Measurements from ENCODE around the gene TBC1D23. TPM values are rescaled to one million over a fixed set of nuclear protein-coding genes. Genes with fewer than 3 reads are reported as not detected.

Gene TBC1D23
- polyA plus RNA-seq, 3 donors, result 10.2 to 22.7 (median 12.2) TPM

- peak overlapping the region in 1 of 7 donors; percentile 13 for H3K27ac Mint-ChIP-seq
- no peak overlapping the region for H2AFZ ChIP-seq (ENCODE audit: insufficient read depth, low read depth, low read length, poor library complexity, severe bottlenecking)
- TF ChIP-seq CTCF (IDR thresholded peaks at IDR 0.05), result no peak
- H3K9me3 ChIP-seq (replicated peaks in 1 of 2; ENCODE audit: control insufficient read depth in 1 of 2, insufficient read depth in 1 of 2, low read length in 2 of 2), result no peaks in the 10 kb centered on the region
- peaks cover 93% of the 10 kb centered on the region for H3K79me2 ChIP-seq (ENCODE audit: insufficient read depth, low read length)
- no peak overlapping the region for H3K27ac ChIP-seq (ENCODE audit: low read depth in 1 of 2, low read length in 2 of 2)
- H3K4me2 ChIP-seq (replicated peaks; ENCODE audit: extremely low read depth, low read length, poor library complexity, severe bottlenecking), result no peak overlapping the region
- H4K20me1 ChIP-seq (ENCODE audit: insufficient read depth, low read length), result peaks cover 95% of the 10 kb centered on the region
- H3K27me3 Mint-ChIP-seq (ENCODE audit: low read depth in 3 of 3), result no peaks in the 10 kb centered on the region
- DNase-seq, result no peak
- H3K36me3 ChIP-seq (replicated peaks in 1 of 2; ENCODE audit: control insufficient read depth in 1 of 2, insufficient read depth in 2 of 2, low read length in 2 of 2), result peaks cover 0 to 5% of the 10 kb centered on the region in 2 donors
- H3K27me3 ChIP-seq (ENCODE audit: control insufficient read depth in 2 of 2, insufficient read depth in 2 of 2, low read length in 2 of 2), result no peaks in the 10 kb centered on the region
- no peak overlapping the region for H3K4me3 ChIP-seq (replicated peaks in 1 of 3; ENCODE audit: low read depth in 2 of 3, low read length in 3 of 3)
- H3K9me3 Mint-ChIP-seq, result no peaks in the 10 kb centered on the region
- H3K4me3 Mint-ChIP-seq, result no peak overlapping the region
- intact Hi-C loops (cut with micrococcal nuclease), result loop anchor here in 1 of 2 donors (10.0 kb wide), 2 partner anchors 193 to 433 kb away; no protein-coding TSS in a partner anchor
- no peaks in the 10 kb centered on the region for H3K4me1 ChIP-seq (ENCODE audit: control insufficient read depth in 1 of 2, insufficient read depth in 2 of 2, low read length in 2 of 2)
- peaks cover 35% of the 10 kb centered on the region for H3K4me1 Mint-ChIP-seq
- no peak overlapping the region for H3K9ac ChIP-seq (ENCODE audit: insufficient read depth, low read length, poor library complexity, severe bottlenecking)
- peaks cover 0 to 2% of the 10 kb centered on the region in 2 donors for H3K36me3 Mint-ChIP-seq
Observed at GRCh38 chr3:100268156-100268555, 7.4 kb downstream of the TBC1D23 start.

GRCh38 chr3:100269001-100269400 lies 8.2 kb downstream of the TBC1D23 start:
- no peak overlapping the region for H3K4me3 ChIP-seq (replicated peaks in 1 of 3; ENCODE audit: low read depth in 2 of 3, low read length in 3 of 3)
- no peak for DNase-seq
- H3K4me2 ChIP-seq (replicated peaks; ENCODE audit: extremely low read depth, low read length, poor library complexity, severe bottlenecking), result no peak overlapping the region
- no peak overlapping the region for H3K27ac Mint-ChIP-seq
- H4K20me1 ChIP-seq (ENCODE audit: insufficient read depth, low read length), result peaks cover 93% of the 10 kb centered on the region
- H3K27me3 ChIP-seq (ENCODE audit: control insufficient read depth in 2 of 2, insufficient read depth in 2 of 2, low read length in 2 of 2), result no peaks in the 10 kb centered on the region
- H3K36me3 Mint-ChIP-seq, result peaks cover 2 to 3% of the 10 kb centered on the region in 2 donors
- peaks cover 32% of the 10 kb centered on the region for H3K4me1 Mint-ChIP-seq
- H3K27me3 Mint-ChIP-seq (ENCODE audit: low read depth in 3 of 3), result no peaks in the 10 kb centered on the region
- peaks cover 90% of the 10 kb centered on the region for H3K79me2 ChIP-seq (ENCODE audit: insufficient read depth, low read length)
- TF ChIP-seq CTCF (IDR thresholded peaks at IDR 0.05), result no peak
- no peaks in the 10 kb centered on the region for H3K9me3 Mint-ChIP-seq
- no peak overlapping the region for H3K4me3 Mint-ChIP-seq
- peaks cover 0 to 5% of the 10 kb centered on the region in 2 donors for H3K36me3 ChIP-seq (replicated peaks in 1 of 2; ENCODE audit: control insufficient read depth in 1 of 2, insufficient read depth in 2 of 2, low read length in 2 of 2)
- H3K9me3 ChIP-seq (replicated peaks in 1 of 2; ENCODE audit: control insufficient read depth in 1 of 2, insufficient read depth in 1 of 2, low read length in 2 of 2), result no peaks in the 10 kb centered on the region
- no CpG with 5 or more reads among the region's 2 CpGs for WGBS (ENCODE audit: insufficient coverage)
- no peak overlapping the region for H3K27ac ChIP-seq (ENCODE audit: low read depth in 1 of 2, low read length in 2 of 2)
- H3K4me1 ChIP-seq (ENCODE audit: control insufficient read depth in 1 of 2, insufficient read depth in 2 of 2, low read length in 2 of 2), result no peaks in the 10 kb centered on the region
- H3K9ac ChIP-seq (ENCODE audit: insufficient read depth, low read length, poor library complexity, severe bottlenecking), result no peak overlapping the region
- H2AFZ ChIP-seq (ENCODE audit: insufficient read depth, low read depth, low read length, poor library complexity, severe bottlenecking), result no peak overlapping the region
- intact Hi-C loops (cut with micrococcal nuclease), result loop anchor here in 1 of 2 donors (10.0 kb wide), 2 partner anchors 194 to 434 kb away; no protein-coding TSS in a partner anchor

Measured in CD14-positive monocyte (primary cell).